PFSK-1 (cell line): Measurements from ENCODE around the gene PCDHGA7.

ENCODE experiments used
- FOXP2 ChIP-seq: optimal IDR thresholded peaks from 2 replicates; pipeline ENCODE3; 2011; ENCODE audit warnings: borderline replicate concordance, control low read depth, inconsistent platforms; ENCODE audit not compliant: insufficient read depth; ENCODE audit errors: extremely low read length, extremely low read depth
- POLR2AphosphoS5 ChIP-seq: IDR thresholded peaks from 2 replicates; pipeline ENCODE4 v1.6.1; 2012; ENCODE audit warnings: low read depth, mild to moderate bottlenecking, control low read depth, low read length, moderate library complexity
- REST ChIP-seq, 2 experiments: IDR thresholded peaks; 2 replicates each; pipeline versions ENCODE4 v1.6.1 to v1.8.0; 2011 to 2012; ENCODE audit warnings: low read depth in 2 of 2, low read length in 2 of 2, control low read depth in 1 of 2, inconsistent platforms in 1 of 2, mild to moderate bottlenecking in 1 of 2, moderate library complexity in 1 of 2; ENCODE audit not compliant: insufficient read depth in 1 of 2
- SIN3A ChIP-seq: IDR thresholded peaks from 2 replicates; pipeline ENCODE4 v1.6.1; 2012; ENCODE audit warnings: mild to moderate bottlenecking, low read length, moderate library complexity, borderline replicate concordance; ENCODE audit not compliant: insufficient read depth
- TAF1 ChIP-seq: IDR thresholded peaks from 2 replicates; pipeline ENCODE4 v1.6.1; 2012; ENCODE audit warnings: low read length, control low read depth, borderline replicate concordance; ENCODE audit not compliant: insufficient read depth

- TF ChIP-seq TAF1 (no peak), POLR2AphosphoS5 (no peak), REST (IDR thresholded peaks at IDR 0.05; ENCODE audit: insufficient read depth in 1 of 2, low read depth in 2 of 2, low read length in 2 of 2) (no peak), SIN3A (no peak), FOXP2 (no peak)
These were observed 48.0 kb downstream of the PCDHGA7 start, which contains the start of gene PCDHGA12 for GRCh38 chr5:141430332-141431113.
